Measurements from ENCODE around the gene SIVA1. TPM values are rescaled to one million over a fixed set of nuclear protein-coding genes. Genes with fewer than 3 reads are reported as not detected.

SIVA1 gene
- total RNA-seq, 1 experiment from 2014 or later, result 128 TPM

GRCh38 chr14:104721505-104722431 lies 31.2 kb upstream of the SIVA1 start (continued):
- no peak for TF ChIP-seq ATF6 (CRISPR knock-in tag; IDR thresholded peaks at IDR 0.05)
- TF ChIP-seq NR3C1 (CRISPR knock-in tag; conservative IDR thresholded peaks at IDR 0.05; ENCODE audit: low read depth), result no peak
- no peak for TF ChIP-seq ZNF219 (CRISPR knock-in tag; IDR thresholded peaks at IDR 0.05; ENCODE audit: borderline replicate concordance)
- no peak for TF ChIP-seq SMAD4 (CRISPR knock-in tag; IDR thresholded peaks at IDR 0.05)
- TF ChIP-seq ETV6 (CRISPR knock-in tag; IDR thresholded peaks at IDR 0.05), result no peak

- peak; percentile 6 for ATAC-seq
- Mint-ChIP-seq H3K27me3 (ENCODE audit: low read depth) (no peaks in the 10 kb centered on the region), H3K4me1 (peaks cover 5% of the 10 kb centered on the region), H3K27ac (no peak overlapping the region), H3K4me3 (no peak overlapping the region), H3K36me3 (no peaks in the 10 kb centered on the region), H3K9me3 (no peaks in the 10 kb centered on the region)
- peak; percentile 34; the same call in 1 of the 2 replicates for TF ChIP-seq FOXP1 (CRISPR knock-in tag; IDR thresholded peaks at IDR 0.05; ENCODE audit: borderline replicate concordance)
- TF ChIP-seq MAX (CRISPR knock-in tag; IDR thresholded peaks at IDR 0.05), result no peak
- TF ChIP-seq TCF7 (CRISPR knock-in tag; IDR thresholded peaks at IDR 0.05; ENCODE audit: low read depth), result no peak
- CTCF ChIA-PET, result interaction anchor here (0.6 to 1.9 kb wide), 7 partner anchors 14 to 1422 kb away, joined by 3 to 8 read pairs (median 4); partner anchors contain the start of gene SIVA1
- peak; percentile 39 for DNase-seq (ENCODE audit: low spot score)
- POLR2A ChIA-PET, result no interaction called here
These were observed 29.9 kb upstream of the SIVA1 start for GRCh38 chr14:104722938-104723650.

GRCh38 chr14:104723651-104724406 lies 29.1 kb upstream of the SIVA1 start, which contains the start of gene ADSS1:
ADSS1 (plus strand) TSS chr14:104724229; CDS start chr14:104724271, 42 bp downstream.
- Mint-ChIP-seq H3K27ac (no peak within 1 kb of the TSS), H3K36me3 (no peaks in the 10 kb centered on the region), H3K4me3 (peak within 1 kb of the TSS; percentile 69), H3K4me1 (peaks cover 5% of the 10 kb centered on the region), H3K9me3 (no peaks in the 10 kb centered on the region), H3K27me3 (ENCODE audit: low read depth) (peaks cover 2% of the 10 kb centered on the region; the same call in 1 of the 2 replicates)
- ATAC-seq, result peak; percentile 51
- peak; percentile 66 for DNase-seq (ENCODE audit: low spot score)
- ChIA-PET CTCF (interaction anchor here (0.9 to 2.5 kb wide), 5 partner anchors 20 to 72 kb away, joined by 3 to 10 read pairs (median 6); no protein-coding TSS in a partner anchor), POLR2A (no interaction called here)
- 0 out of 2 replicates have a peak, but pooled peaks have one; percentile 13 for TF ChIP-seq ESRRA (CRISPR knock-in tag; IDR thresholded peaks at IDR 0.05; ENCODE audit: borderline replicate concordance)
- TF ChIP-seq MXD4 (CRISPR knock-in tag; IDR thresholded peaks at IDR 0.05; ENCODE audit: borderline replicate concordance), result no peak
- 0 out of 2 replicates have a peak, but pooled peaks have one; percentile 37 for TF ChIP-seq SP1 (CRISPR knock-in tag; conservative IDR thresholded peaks at IDR 0.05)
- TF ChIP-seq NR3C1 (CRISPR knock-in tag; conservative IDR thresholded peaks at IDR 0.05; ENCODE audit: low read depth), result no peak
- TF ChIP-seq ZSCAN18 (CRISPR knock-in tag; IDR thresholded peaks at IDR 0.05), result 0 out of 2 replicates have a peak, but pooled peaks have one; percentile 18
- no peak for TF ChIP-seq MLX (CRISPR knock-in tag; IDR thresholded peaks at IDR 0.05)
- TF ChIP-seq PRDM15 (CRISPR knock-in tag; IDR thresholded peaks at IDR 0.05), result no peak
- no peak for TF ChIP-seq KAT7 (CRISPR knock-in tag; IDR thresholded peaks at IDR 0.05; ENCODE audit: borderline replicate concordance)
- peak; percentile 99 for TF ChIP-seq CTCF (IDR thresholded peaks at IDR 0.05)
- peak; percentile 17; the same call in 1 of the 2 replicates for TF ChIP-seq USF1 (CRISPR knock-in tag; IDR thresholded peaks at IDR 0.05)
